BE2C (cell line): ENCODE measurements around the gene BTBD17.

Experiments
- DNase-seq: peaks from one replicate; pipeline ENCODE4 v3.0.0-alpha.2; 2020
- H3K27me3 ChIP-seq: fragments of 250-450 bp; sonication (Bioruptor Pico); 2 replicates; pipeline ENCODE4 v1.5.1; 2020; ENCODE audit warnings: mild to moderate bottlenecking
- H3K36me3 ChIP-seq: fragments of 250-450 bp; sonication (Bioruptor Pico); 2 replicates; pipeline ENCODE4 v1.5.1; 2020; ENCODE audit warnings: mild to moderate bottlenecking
- H3K4me1 ChIP-seq: fragments of 250-450 bp; sonication (Bioruptor Pico); 2 replicates; pipeline ENCODE4 v1.5.1; 2020
- H3K4me3 ChIP-seq: 2 replicates; pipeline ENCODE4 v1.5.1; 2011; ENCODE audit warnings: low read depth, low read length
- H3K9me3 ChIP-seq: fragments of 250-450 bp; sonication (Bioruptor Pico); 2 replicates; pipeline ENCODE4 v1.5.1; 2020
- TF ChIP-seq, protein P1 (sequence below): IDR thresholded peaks from 2 replicates; pipeline ENCODE4 v1.5.1; 2012; ENCODE audit warnings: mild to moderate bottlenecking, low read depth, low read length

The BTBD17 gene

GRCh38 chr17:74394275-74394950 is 32.7 kb upstream of the BTBD17 start:
- Histone ChIP-seq H3K4me1 (peaks cover 30% of the 10 kb centered on the region), H3K9me3 (no peaks in the 10 kb centered on the region), H3K27me3 (no peaks in the 10 kb centered on the region), H3K36me3 (no peaks in the 10 kb centered on the region), H3K4me3 (no peak overlapping the region)
- TF ChIP-seq, protein P1, sequence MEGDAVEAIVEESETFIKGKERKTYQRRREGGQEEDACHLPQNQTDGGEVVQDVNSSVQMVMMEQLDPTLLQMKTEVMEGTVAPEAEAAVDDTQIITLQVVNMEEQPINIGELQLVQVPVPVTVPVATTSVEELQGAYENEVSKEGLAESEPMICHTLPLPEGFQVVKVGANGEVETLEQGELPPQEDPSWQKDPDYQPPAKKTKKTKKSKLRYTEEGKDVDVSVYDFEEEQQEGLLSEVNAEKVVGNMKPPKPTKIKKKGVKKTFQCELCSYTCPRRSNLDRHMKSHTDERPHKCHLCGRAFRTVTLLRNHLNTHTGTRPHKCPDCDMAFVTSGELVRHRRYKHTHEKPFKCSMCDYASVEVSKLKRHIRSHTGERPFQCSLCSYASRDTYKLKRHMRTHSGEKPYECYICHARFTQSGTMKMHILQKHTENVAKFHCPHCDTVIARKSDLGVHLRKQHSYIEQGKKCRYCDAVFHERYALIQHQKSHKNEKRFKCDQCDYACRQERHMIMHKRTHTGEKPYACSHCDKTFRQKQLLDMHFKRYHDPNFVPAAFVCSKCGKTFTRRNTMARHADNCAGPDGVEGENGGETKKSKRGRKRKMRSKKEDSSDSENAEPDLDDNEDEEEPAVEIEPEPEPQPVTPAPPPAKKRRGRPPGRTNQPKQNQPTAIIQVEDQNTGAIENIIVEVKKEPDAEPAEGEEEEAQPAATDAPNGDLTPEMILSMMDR: no peak
- DNase-seq: no peak

DNA sequence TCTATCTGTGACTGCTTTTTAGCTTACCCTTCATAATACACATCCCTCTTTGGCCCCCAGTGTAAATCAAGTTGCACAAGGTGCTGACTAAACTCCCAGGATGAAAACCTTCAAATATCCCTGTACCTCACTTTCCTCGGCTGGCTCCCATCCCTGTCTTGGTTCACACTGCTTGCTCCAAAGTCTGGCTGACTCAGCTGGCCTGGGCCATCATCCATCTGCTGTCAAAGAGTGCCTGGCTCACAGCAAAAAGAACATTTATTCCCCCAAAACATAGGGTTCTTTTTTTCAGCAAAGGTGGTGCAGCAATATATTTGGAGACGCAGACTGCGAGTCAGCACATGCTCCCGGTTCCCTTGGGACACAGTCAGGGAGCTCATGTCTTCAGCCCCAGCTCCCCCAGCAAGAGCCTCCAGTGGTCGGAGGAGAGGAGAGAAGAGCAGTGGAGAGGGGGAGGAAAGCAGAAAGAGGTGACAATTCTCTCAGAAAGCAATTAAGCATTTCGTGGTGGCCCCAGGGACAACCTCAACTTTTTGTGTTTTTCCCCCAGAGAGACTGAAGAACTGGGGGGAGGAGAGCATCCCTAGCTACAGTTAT is 31.8 kb upstream of the BTBD17 start:
- no peak for DNase-seq
- peaks cover 26% of the 10 kb centered on the region for H3K4me1 ChIP-seq
- H3K9me3 ChIP-seq: no peaks in the 10 kb centered on the region
- H3K27me3 ChIP-seq: no peaks in the 10 kb centered on the region
- no peak overlapping the region for H3K4me3 ChIP-seq
- TF ChIP-seq, protein P1: no peak
- no peaks in the 10 kb centered on the region for H3K36me3 ChIP-seq

- no peak overlapping the region for H3K4me3 ChIP-seq
- no peaks in the 10 kb centered on the region for H3K9me3 ChIP-seq
- H3K36me3 ChIP-seq: no peaks in the 10 kb centered on the region
- H3K27me3 ChIP-seq: no peaks in the 10 kb centered on the region
- no peak for DNase-seq
- H3K4me1 ChIP-seq: peaks cover 26% of the 10 kb centered on the region
- TF ChIP-seq, protein P1: no peak
These were observed 31.2 kb upstream of the BTBD17 start for GRCh38 chr17:74392848-74393247.

DNA sequence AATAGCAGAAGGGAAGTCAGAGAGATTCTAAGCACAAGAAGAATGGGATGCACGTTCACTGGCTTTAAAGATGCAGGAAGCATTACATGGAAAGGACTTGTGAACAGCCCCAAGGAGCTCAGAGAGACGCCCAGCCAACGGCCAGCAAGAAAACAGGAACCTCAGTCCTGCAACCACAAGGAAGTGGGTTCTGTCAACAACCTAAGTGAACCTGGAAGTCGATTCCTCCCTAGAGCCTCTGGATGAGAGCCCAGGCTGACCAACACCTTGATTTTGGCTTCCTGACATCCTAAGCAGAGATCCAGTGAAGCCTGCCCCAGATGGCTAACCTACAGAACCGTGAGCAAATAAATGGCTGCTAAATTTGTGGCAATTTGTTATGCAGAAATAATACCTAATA is 30.1 kb upstream of the BTBD17 start:
- Histone ChIP-seq H3K36me3 (no peaks in the 10 kb centered on the region), H3K27me3 (no peaks in the 10 kb centered on the region), H3K4me1 (peaks cover 26% of the 10 kb centered on the region), H3K4me3 (no peak overlapping the region), H3K9me3 (no peaks in the 10 kb centered on the region)
- TF ChIP-seq, protein P1: no peak
- DNase-seq: no peak

DNA sequence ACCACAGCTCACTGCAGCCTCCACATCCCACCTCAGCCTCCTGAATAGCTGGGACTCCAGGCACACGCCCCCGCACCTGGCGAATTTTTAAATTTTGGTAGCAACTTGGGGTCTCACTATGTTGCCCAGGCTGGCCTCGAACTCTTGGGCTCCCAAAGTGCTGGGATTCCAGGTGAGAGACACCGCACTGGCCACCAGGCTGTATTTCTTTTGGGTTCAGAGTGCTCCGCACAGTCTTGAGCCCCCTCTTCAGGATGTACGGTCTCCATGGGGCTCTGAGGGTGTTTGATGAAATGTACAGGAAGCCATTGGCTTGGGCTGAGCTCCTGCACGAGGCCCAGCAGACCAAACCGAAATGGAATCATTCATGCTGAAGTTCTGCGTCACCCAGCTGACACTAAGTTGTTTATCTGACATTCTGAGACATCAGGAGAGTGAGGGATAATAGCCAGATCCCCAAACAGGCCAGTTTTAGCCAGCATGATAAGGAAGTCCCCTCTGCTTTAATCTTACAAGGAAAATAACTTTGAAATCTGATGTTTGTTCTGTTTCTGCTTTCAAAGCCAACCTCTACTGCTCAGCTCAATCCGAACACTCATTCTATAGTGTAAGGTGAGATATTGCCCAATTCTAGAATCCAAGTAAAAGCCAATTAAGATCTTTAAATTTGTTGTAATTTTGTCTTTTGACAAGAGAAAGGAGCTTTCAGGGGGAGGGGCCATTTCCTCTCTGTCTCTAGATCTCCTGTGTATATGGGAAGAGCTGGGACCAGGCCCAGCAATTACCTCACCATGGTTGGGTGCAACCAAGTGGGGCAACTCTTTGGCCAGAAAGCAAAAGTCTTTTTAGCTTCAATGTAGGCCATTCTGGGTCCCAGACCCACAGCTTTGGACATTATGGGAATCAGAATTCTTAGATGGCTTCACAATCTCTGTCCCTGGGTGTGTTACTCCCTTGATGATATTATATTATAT is 29.3 kb upstream of the BTBD17 start:
- Histone ChIP-seq H3K9me3 (no peaks in the 10 kb centered on the region), H3K4me1 (peaks cover 26% of the 10 kb centered on the region), H3K27me3 (no peaks in the 10 kb centered on the region), H3K36me3 (no peaks in the 10 kb centered on the region), H3K4me3 (no peak overlapping the region)
- TF ChIP-seq, protein P1: no peak
- DNase-seq: peak; percentile 58
